Liver (tissue), 3 donors: ENCODE measurements around the gene SMIM1.

Experiments used
- CTCF ChIP-seq: fragments of 150-350 bp; IDR thresholded peaks from 2 replicates; pipeline ENCODE4 v1.5.1; 2017; ENCODE audit warnings: improper control_type of control experiment, low read depth, low read length; ENCODE audit not compliant: missing input control
- RAD21 ChIP-seq, 2 donors: IDR thresholded peaks; 2 replicates each; pipeline ENCODE4 v1.6.1; 2016; ENCODE audit warnings: antibody characterized with exemption in 2 of 2, mild to moderate bottlenecking in 2 of 2
- REST ChIP-seq: IDR thresholded peaks from 2 replicates; pipeline ENCODE4 v1.6.1; 2016; ENCODE audit warnings: antibody characterized with exemption, mild to moderate bottlenecking
- SP1 ChIP-seq: IDR thresholded peaks from 2 replicates; pipeline ENCODE4 v1.6.1; 2018; ENCODE audit warnings: antibody characterized with exemption, mild to moderate bottlenecking
- TAF1 ChIP-seq: conservative IDR thresholded peaks from 2 replicates; pipeline ENCODE4 v1.6.1; 2016; ENCODE audit warnings: antibody characterized with exemption, mild to moderate bottlenecking
- YY1 ChIP-seq: IDR thresholded peaks from 2 replicates; pipeline ENCODE4 v1.6.1; 2016; ENCODE audit warnings: antibody characterized with exemption, mild to moderate bottlenecking
- ZBTB33 ChIP-seq: IDR thresholded peaks from 2 replicates; pipeline ENCODE4 v1.6.1; 2016; ENCODE audit warnings: antibody characterized with exemption
- TF ChIP-seq, protein P1 (sequence below): IDR thresholded peaks from 2 replicates; pipeline ENCODE4 v1.6.1; 2016; ENCODE audit warnings: antibody characterized with exemption
- donor health status: healthy.
- donor health status: healthy.

DNA sequence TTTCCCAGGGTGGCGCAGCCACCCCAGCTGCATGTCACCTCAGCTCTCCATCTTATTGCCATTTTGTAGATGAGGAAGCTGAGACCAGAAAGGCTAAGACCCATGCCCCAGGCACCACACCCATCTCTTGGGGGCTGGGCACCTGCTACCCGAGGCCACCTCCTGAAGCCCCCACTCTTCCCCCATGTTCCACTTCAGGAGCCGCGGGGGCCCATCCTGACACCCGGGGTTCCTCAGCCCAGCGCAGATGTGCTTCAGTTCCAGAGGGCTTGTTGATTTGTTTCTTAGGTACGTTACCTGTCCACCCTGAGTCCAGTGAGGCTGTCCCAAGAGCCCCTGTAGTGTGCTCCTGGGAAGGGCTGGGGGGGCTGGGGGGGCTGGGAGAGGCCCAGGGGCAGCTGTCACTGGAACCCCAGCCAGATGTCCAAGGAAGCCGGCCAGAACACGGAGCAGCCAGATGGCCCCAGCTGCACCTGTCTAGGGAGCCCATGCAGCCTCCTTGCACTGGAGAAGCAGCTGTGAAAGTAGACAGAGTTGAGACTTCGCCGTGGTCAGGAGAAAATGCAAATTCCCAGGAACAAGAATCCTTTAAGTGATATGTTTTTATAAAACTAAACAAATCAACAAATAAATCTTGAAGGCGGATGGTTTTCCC is 37.4 kb upstream of the SMIM1 start:
- TF ChIP-seq SP1 (no peak), CTCF (no peak), YY1 (no peak), TAF1 (no peak), ZBTB33 (no peak), REST (no peak), RAD21 (IDR thresholded peaks at IDR 0.05) (no peak)
- TF ChIP-seq, protein P1, sequence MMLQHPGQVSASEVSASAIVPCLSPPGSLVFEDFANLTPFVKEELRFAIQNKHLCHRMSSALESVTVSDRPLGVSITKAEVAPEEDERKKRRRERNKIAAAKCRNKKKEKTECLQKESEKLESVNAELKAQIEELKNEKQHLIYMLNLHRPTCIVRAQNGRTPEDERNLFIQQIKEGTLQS: no peak
